Measurements from ENCODE around the gene LGMN. TPM values are rescaled to one million over a fixed set of nuclear protein-coding genes. Genes with fewer than 3 reads are reported as not detected.

The LGMN gene
- polyA plus RNA-seq, 1 donor from 2014 or later, result 48.0 TPM

DNA sequence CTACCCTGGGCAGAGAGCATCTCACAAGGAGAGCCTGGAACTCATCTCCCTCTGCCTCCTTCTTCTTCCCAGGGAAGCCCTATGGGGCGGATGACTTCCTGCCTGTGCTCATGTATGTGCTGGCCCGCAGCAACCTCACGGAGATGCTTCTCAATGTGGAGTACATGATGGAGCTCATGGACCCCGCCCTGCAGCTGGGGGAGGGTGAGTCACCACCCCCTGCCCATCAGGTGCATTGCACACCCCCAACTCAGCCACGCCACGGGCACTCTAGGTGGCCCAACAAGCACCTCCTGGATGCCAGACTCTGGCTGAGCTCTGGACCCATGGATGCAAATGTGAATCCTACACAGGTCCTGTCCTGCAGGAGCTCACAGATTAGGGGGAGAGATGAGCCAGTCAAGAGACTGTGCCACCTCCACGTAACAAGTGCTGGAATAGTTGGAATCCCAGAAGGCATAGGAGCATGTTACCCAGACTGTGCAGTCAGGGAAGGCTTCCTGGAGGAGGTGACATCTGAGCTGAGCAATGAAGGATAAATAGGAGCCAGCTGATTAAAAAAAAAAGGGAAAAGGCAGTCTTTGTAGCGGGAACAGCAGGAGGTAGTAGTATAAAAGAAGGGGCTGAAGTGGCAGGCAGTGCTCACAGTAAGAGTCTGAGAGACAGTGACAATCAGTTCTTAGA lies 71.9 kb downstream of the LGMN start:
- Histone ChIP-seq H3K79me2 (replicated peaks; ENCODE audit: insufficient read depth, low read length) (no peaks in the 10 kb centered on the region), H3K36me3 (ENCODE audit: insufficient read depth, low read length) (no peaks in the 10 kb centered on the region), H3K27me3 (ENCODE audit: insufficient read depth, low read depth, low read length) (no peaks in the 10 kb centered on the region), H3K4me3 (ENCODE audit: low read length) (no peak overlapping the region), H3K9me2 (ENCODE audit: insufficient read depth, low read length) (no peaks in the 10 kb centered on the region), H3K9ac (ENCODE audit: low read length) (no peak overlapping the region), H3K4me2 (ENCODE audit: low read length) (no peak overlapping the region), H3K9me3 (ENCODE audit: low read length) (no peaks in the 10 kb centered on the region), H3K27ac (ENCODE audit: low read length) (no peak overlapping the region), H4K20me1 (ENCODE audit: insufficient read depth) (no peaks in the 10 kb centered on the region), H3F3A (ENCODE audit: insufficient read depth, low read length, poor library complexity, severe bottlenecking) (no peaks in the 10 kb centered on the region), H2AFZ (ENCODE audit: low read depth, low read length) (no peak overlapping the region)
- TF ChIP-seq MXI1 (conservative IDR thresholded peaks at IDR 0.05; ENCODE audit: poor library complexity, severe bottlenecking), result no peak
- TF ChIP-seq RAD21 (conservative IDR thresholded peaks at IDR 0.05), result no peak
- no peak for TF ChIP-seq EZH2 (IDR thresholded peaks at IDR 0.05; ENCODE audit: borderline replicate concordance, insufficient read depth, low read length, poor library complexity, severe bottlenecking)
- TF ChIP-seq, protein P1, sequence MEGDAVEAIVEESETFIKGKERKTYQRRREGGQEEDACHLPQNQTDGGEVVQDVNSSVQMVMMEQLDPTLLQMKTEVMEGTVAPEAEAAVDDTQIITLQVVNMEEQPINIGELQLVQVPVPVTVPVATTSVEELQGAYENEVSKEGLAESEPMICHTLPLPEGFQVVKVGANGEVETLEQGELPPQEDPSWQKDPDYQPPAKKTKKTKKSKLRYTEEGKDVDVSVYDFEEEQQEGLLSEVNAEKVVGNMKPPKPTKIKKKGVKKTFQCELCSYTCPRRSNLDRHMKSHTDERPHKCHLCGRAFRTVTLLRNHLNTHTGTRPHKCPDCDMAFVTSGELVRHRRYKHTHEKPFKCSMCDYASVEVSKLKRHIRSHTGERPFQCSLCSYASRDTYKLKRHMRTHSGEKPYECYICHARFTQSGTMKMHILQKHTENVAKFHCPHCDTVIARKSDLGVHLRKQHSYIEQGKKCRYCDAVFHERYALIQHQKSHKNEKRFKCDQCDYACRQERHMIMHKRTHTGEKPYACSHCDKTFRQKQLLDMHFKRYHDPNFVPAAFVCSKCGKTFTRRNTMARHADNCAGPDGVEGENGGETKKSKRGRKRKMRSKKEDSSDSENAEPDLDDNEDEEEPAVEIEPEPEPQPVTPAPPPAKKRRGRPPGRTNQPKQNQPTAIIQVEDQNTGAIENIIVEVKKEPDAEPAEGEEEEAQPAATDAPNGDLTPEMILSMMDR (IDR thresholded peaks at IDR 0.05; ENCODE audit: poor library complexity, severe bottlenecking), result no peak
- no peak for TF ChIP-seq SMC3 (conservative IDR thresholded peaks at IDR 0.05; ENCODE audit: poor library complexity)
- TF ChIP-seq TAF1 (IDR thresholded peaks at IDR 0.05; ENCODE audit: low read depth), result no peak
- TF ChIP-seq POLR2AphosphoS5 (IDR thresholded peaks at IDR 0.05), result no peak
- TF ChIP-seq, protein P2, sequence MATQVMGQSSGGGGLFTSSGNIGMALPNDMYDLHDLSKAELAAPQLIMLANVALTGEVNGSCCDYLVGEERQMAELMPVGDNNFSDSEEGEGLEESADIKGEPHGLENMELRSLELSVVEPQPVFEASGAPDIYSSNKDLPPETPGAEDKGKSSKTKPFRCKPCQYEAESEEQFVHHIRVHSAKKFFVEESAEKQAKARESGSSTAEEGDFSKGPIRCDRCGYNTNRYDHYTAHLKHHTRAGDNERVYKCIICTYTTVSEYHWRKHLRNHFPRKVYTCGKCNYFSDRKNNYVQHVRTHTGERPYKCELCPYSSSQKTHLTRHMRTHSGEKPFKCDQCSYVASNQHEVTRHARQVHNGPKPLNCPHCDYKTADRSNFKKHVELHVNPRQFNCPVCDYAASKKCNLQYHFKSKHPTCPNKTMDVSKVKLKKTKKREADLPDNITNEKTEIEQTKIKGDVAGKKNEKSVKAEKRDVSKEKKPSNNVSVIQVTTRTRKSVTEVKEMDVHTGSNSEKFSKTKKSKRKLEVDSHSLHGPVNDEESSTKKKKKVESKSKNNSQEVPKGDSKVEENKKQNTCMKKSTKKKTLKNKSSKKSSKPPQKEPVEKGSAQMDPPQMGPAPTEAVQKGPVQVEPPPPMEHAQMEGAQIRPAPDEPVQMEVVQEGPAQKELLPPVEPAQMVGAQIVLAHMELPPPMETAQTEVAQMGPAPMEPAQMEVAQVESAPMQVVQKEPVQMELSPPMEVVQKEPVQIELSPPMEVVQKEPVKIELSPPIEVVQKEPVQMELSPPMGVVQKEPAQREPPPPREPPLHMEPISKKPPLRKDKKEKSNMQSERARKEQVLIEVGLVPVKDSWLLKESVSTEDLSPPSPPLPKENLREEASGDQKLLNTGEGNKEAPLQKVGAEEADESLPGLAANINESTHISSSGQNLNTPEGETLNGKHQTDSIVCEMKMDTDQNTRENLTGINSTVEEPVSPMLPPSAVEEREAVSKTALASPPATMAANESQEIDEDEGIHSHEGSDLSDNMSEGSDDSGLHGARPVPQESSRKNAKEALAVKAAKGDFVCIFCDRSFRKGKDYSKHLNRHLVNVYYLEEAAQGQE (IDR thresholded peaks at IDR 0.05; ENCODE audit: borderline replicate concordance), result no peak
- TF ChIP-seq EP300 (conservative IDR thresholded peaks at IDR 0.05; ENCODE audit: poor library complexity, severe bottlenecking), result no peak

- no peak overlapping the region for H3K4me3 ChIP-seq (ENCODE audit: low read length)
- H3K4me2 ChIP-seq (ENCODE audit: low read length), result no peak overlapping the region
- no peak overlapping the region for H3K27ac ChIP-seq (ENCODE audit: low read length)
- H3K9ac ChIP-seq (ENCODE audit: low read length), result no peak overlapping the region
- no peaks in the 10 kb centered on the region for H4K20me1 ChIP-seq (ENCODE audit: insufficient read depth)
- no peaks in the 10 kb centered on the region for H3K79me2 ChIP-seq (replicated peaks; ENCODE audit: insufficient read depth, low read length)
- no peaks in the 10 kb centered on the region for H3K27me3 ChIP-seq (ENCODE audit: insufficient read depth, low read depth, low read length)
- no peaks in the 10 kb centered on the region for H3K9me3 ChIP-seq (ENCODE audit: low read length)
- H3K36me3 ChIP-seq (ENCODE audit: insufficient read depth, low read length), result no peaks in the 10 kb centered on the region
- no peaks in the 10 kb centered on the region for H3F3A ChIP-seq (ENCODE audit: insufficient read depth, low read length, poor library complexity, severe bottlenecking)
- H3K9me2 ChIP-seq (ENCODE audit: insufficient read depth, low read length), result no peaks in the 10 kb centered on the region
- H2AFZ ChIP-seq (ENCODE audit: low read depth, low read length), result no peak overlapping the region
- no peak for TF ChIP-seq POLR2AphosphoS5 (IDR thresholded peaks at IDR 0.05)
- TF ChIP-seq EP300 (conservative IDR thresholded peaks at IDR 0.05; ENCODE audit: poor library complexity, severe bottlenecking), result no peak
These were observed 72.5 kb downstream of the LGMN start for GRCh38 chr14:92675976-92676375.

Measured in neural cell (in vitro differentiated cells).